ENCODE measurements around the gene KRTAP4-11. TPM values are rescaled to one million over a fixed set of nuclear protein-coding genes. Genes with fewer than 3 reads are reported as not detected.
"Not testable (repeated sequence)": the region's sequence is repeated elsewhere in the genome, so short reads cannot be mapped to it uniquely, and the experiment has no call there.

The KRTAP4-11 gene
- total RNA-seq, 1 donor from 2014 or later = not detected

DNA sequence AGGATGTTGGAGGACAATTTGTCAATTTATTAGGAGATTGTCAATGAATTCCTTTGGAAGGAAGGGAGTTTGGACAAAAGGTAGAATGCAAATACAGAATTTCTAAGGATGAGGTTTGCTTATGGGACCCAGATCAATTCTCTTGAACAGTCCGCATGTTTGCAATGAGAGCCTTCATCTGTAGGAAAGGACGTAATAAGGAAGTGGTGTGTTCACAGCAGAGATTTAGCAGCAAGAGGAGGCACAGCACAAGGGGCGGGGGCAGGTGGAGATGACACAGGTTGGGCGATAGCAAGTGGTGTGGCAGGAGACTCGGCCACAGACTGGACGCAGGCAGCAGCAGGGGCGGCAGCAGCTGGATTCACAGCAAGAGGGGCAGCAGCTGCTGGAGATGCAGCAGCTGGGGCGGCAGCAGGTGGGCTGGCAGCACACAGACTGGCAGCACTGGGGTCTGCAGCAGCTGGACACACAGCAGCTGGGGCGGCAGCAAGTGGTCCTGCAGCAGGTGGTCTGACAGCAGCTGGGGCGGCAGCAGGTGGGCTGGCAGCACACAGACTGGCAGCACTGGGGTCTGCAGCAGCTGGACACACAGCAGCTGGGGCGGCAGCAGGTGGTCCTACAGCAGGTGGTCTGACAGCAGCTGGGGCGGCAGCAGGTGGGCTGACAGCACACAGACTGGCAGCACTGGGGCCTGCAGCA is 5.3 kb upstream of the KRTAP4-11 start:
- not testable (repeated sequence) for H3K9me3 Mint-ChIP-seq

DNA sequence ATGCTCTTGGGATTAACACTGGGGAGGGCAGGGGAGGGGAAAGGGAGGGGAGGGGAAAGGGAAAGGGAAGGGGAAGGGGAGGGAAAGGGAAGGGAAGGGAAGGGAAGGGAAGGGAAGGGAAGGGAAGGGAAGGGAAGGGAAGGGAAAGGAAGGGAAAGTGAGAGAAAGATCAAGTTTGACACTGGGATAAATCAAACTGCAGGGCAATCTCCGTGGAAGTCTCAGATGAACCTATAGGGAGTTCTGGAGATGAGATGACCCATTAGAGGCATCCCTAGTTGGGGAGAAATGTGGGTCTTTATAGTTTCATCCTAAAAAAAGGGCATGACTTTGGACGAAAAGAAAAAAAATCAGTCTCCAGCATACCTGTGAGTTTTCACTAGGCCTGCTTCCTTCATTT is 3.6 kb upstream of the KRTAP4-11 start:
- no peak overlapping the region for H3K4me3 Mint-ChIP-seq
- no peak overlapping the region for H3K4me2 ChIP-seq
- TF ChIP-seq EZH2phosphoT487 (IDR thresholded peaks at IDR 0.05) = no peak
- TF ChIP-seq EZH2 (IDR thresholded peaks at IDR 0.05) = no peak
- TF ChIP-seq, protein P1, sequence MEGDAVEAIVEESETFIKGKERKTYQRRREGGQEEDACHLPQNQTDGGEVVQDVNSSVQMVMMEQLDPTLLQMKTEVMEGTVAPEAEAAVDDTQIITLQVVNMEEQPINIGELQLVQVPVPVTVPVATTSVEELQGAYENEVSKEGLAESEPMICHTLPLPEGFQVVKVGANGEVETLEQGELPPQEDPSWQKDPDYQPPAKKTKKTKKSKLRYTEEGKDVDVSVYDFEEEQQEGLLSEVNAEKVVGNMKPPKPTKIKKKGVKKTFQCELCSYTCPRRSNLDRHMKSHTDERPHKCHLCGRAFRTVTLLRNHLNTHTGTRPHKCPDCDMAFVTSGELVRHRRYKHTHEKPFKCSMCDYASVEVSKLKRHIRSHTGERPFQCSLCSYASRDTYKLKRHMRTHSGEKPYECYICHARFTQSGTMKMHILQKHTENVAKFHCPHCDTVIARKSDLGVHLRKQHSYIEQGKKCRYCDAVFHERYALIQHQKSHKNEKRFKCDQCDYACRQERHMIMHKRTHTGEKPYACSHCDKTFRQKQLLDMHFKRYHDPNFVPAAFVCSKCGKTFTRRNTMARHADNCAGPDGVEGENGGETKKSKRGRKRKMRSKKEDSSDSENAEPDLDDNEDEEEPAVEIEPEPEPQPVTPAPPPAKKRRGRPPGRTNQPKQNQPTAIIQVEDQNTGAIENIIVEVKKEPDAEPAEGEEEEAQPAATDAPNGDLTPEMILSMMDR (IDR thresholded peaks at IDR 0.05) = no peak

More for the DNA sequence above, 5.3 kb upstream of the KRTAP4-11 start:
- H3K4me3 ChIP-seq; H3K27ac ChIP-seq; H4K20me1 ChIP-seq (ENCODE audit: low read depth); H3K36me3 ChIP-seq; DNase-seq (ENCODE audit: low spot score); H3K27me3 ChIP-seq; H3K4me1 Mint-ChIP-seq; H3K4me2 ChIP-seq; H3K27me3 Mint-ChIP-seq (ENCODE audit: insufficient read depth, low read depth); H3K27ac Mint-ChIP-seq; H3K4me3 Mint-ChIP-seq; H3K9ac ChIP-seq; H3K79me2 ChIP-seq (ENCODE audit: low read depth); H3K36me3 Mint-ChIP-seq; H3F3A ChIP-seq (ENCODE audit: low read depth); H3K4me1 ChIP-seq; H3K9me3 ChIP-seq (ENCODE audit: low read depth): not testable (repeated sequence)
- H2AFZ ChIP-seq (replicated peaks) = peak overlapping the region; percentile 40

DNA sequence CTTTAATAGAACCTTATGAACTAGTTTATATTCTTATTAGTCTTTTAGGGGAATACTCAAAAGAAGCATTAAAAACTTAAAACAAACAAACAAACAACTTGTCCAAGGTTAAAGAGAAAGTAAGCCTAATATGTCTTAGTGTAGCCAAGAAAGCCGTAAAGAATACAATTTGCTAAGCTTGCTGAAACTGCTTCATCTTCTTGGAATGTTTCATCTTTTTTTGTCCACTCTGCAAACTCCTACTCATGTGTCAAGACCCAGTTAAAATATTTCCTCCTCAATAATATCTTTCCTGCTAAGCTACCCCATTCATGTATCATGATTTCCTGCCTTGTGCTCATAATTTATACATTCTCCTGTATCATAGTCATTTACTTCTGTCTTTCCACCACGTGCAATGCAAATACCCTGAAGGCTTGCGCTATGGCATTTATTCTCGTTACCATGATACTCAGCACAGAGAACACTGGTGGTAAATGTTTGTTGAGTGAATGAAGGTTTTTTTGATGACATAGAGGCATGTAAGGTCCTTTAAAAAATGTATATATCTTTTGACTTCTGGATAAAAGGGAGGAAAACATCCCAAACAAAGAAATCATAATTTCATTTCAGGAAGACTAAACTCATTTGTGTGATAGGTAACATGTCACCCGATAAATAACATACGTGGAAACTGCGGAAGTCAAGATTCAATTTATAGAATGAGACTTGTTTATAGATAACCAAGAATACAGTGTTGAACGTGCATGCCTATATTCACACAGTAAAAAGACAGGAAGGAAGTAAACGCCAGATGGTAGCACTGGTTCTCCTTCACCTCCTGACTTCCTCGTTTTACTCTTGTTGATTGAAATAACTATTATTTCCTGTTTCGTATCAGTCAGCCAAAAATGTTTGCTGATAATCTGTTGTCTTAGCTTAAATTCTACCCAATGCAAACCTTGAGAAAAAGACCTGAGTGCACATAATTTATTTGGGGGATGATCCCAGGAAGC is 1.8 kb upstream of the KRTAP4-11 start:
- H3K36me3 Mint-ChIP-seq; H3K27ac ChIP-seq; H3K9me3 ChIP-seq (ENCODE audit: low read depth); H4K20me1 ChIP-seq (ENCODE audit: low read depth); H3K4me1 ChIP-seq; H3K27ac Mint-ChIP-seq; H3K79me2 ChIP-seq (ENCODE audit: low read depth); H3K4me2 ChIP-seq; H3K27me3 ChIP-seq; H3K9ac ChIP-seq; H3K4me1 Mint-ChIP-seq; H2AFZ ChIP-seq (replicated peaks); H3K36me3 ChIP-seq; H3F3A ChIP-seq (ENCODE audit: low read depth); H3K27me3 Mint-ChIP-seq (ENCODE audit: insufficient read depth, low read depth); H3K9me3 Mint-ChIP-seq; H3K4me3 Mint-ChIP-seq; H3K4me3 ChIP-seq; DNase-seq (ENCODE audit: low spot score): not testable (repeated sequence)

More for the DNA sequence above, 3.6 kb upstream of the KRTAP4-11 start:
- H3K4me1 ChIP-seq = no peaks in the 10 kb centered on the region
- no peak overlapping the region for H3K27ac ChIP-seq
- no peaks in the 10 kb centered on the region for H3K27me3 ChIP-seq
- H2AFZ ChIP-seq (replicated peaks) = no peak overlapping the region
- no peak overlapping the region for H3K4me3 ChIP-seq
- Mint-ChIP-seq H3K36me3 (no peaks in the 10 kb centered on the region), H3K4me1 (peaks cover 5% of the 10 kb centered on the region), H3K9me3 (no peaks in the 10 kb centered on the region), H3K27ac (no peak overlapping the region), H3K27me3 (ENCODE audit: insufficient read depth, low read depth) (peaks cover 5% of the 10 kb centered on the region)
- no peak overlapping the region for H3K9ac ChIP-seq
- no peaks in the 10 kb centered on the region for H3K36me3 ChIP-seq
- no peaks in the 10 kb centered on the region for H4K20me1 ChIP-seq (ENCODE audit: low read depth)
- H3K9me3 ChIP-seq (ENCODE audit: low read depth) = no peaks in the 10 kb centered on the region
- H3F3A ChIP-seq (ENCODE audit: low read depth) = no peaks in the 10 kb centered on the region
- H3K79me2 ChIP-seq (ENCODE audit: low read depth) = no peaks in the 10 kb centered on the region
- no peak for DNase-seq (ENCODE audit: low spot score)

DNA sequence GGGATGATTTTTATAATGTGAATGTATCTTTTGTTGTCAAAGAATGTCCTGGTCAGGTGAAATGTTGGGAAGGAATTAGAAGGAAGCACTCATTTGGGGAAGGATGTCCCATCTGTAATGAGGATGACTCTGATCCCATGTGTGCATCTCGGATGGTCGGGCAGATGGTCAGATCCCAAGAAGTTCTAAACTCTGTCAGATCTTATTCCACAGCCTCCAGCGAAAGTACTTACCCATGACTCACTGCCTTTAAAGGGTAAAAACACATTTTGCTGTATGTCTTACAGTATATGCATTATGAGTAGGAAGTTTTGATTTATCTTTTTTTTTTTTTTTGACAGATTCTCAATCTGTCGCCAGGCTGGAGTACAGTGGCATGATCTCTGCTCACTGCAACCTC is 548 bp upstream of the KRTAP4-11 start:
- Mint-ChIP-seq H3K36me3 (no peaks in the 10 kb centered on the region), H3K27me3 (ENCODE audit: insufficient read depth, low read depth) (peaks cover 5% of the 10 kb centered on the region)
- no peak overlapping the region for H2AFZ ChIP-seq (replicated peaks)

More for the DNA sequence above, 548 bp upstream of the KRTAP4-11 start:
- no peak overlapping the region for H3K4me2 ChIP-seq
- no peaks in the 10 kb centered on the region for H3K36me3 ChIP-seq
- H3K27me3 ChIP-seq = no peaks in the 10 kb centered on the region
- no peaks in the 10 kb centered on the region for H4K20me1 ChIP-seq (ENCODE audit: low read depth)
- H3K9me3 Mint-ChIP-seq = peaks cover 5% of the 10 kb centered on the region
- no peak for DNase-seq (ENCODE audit: low spot score)
- no peaks in the 10 kb centered on the region for H3K79me2 ChIP-seq (ENCODE audit: low read depth)
- no peak overlapping the region for H3K4me3 Mint-ChIP-seq
- no peak for TF ChIP-seq EZH2phosphoT487 (IDR thresholded peaks at IDR 0.05)
- TF ChIP-seq EZH2 (IDR thresholded peaks at IDR 0.05) = no peak
- TF ChIP-seq, protein P1 (IDR thresholded peaks at IDR 0.05) = no peak
- no peak overlapping the region for H3K27ac ChIP-seq
- H3K4me1 Mint-ChIP-seq = peaks cover 5% of the 10 kb centered on the region
- no peaks in the 10 kb centered on the region for H3K9me3 ChIP-seq (ENCODE audit: low read depth)
- H3K9ac ChIP-seq = no peak overlapping the region
- H3F3A ChIP-seq (ENCODE audit: low read depth) = no peaks in the 10 kb centered on the region
- H3K27ac Mint-ChIP-seq = no peak overlapping the region
- H3K4me3 ChIP-seq = no peak overlapping the region
- H3K4me1 ChIP-seq = no peaks in the 10 kb centered on the region
